Measurements from ENCODE around the gene TASOR2. TPM values are rescaled to one million over a fixed set of nuclear protein-coding genes. Genes with fewer than 3 reads are reported as not detected.
A peak's percentile ranks its signal among the peaks of the same experiment; 100 is the strongest.

TASOR2 gene
- total and polyA plus RNA-seq, 2 donors (not counting 3 experiments of a cell fraction or from before 2014, with no cell fraction given) = 13.6 to 49.9 TPM

DNA sequence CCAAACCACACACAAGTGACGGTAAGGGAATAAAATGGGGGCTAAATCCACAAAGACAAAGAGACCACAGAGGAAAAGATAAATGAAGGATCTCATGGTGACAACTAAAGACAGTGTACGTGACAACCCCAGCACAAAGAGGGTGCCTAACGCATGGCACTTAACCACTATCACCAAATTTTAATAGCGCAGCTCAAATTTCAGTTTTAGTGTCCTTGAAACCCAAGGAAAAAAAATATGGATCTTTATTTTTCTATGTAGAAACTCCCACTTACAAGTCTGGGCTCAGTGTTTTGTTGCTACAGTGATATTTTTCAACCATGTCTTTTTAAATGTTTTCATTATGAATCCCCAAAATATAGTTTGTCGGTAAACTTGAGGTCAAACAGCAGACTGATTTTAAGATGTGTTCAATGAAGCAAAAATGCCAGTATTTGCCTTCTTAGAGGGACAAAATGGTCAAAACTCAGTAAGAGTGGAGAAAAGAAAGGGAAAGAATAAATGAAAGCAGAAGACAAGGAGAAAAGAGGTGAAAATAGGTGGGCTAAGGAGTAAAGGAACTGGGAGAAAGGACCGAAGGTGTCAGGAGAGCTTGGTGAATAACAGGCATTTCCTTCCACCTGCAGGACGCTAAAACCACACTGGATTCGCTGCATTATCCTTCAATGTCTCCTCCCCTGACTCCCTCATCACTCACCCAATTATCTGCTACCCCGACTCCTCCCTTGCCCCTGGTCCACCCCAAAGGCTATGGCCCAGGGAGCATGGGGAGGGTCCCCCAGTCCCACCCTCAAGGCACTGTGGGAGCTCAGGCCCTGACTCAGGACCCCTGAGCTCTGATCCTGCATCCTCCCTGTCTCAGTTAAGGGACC, 21.7 kb upstream of the TASOR2 start:
- dilution Hi-C loops (cut with MboI; ENCODE audit: extremely low pct_ligation_motif_present, low sequenced_read_pairs) (no loop called here), intact Hi-C loops (cut with micrococcal nuclease) (no loop called here)
- POLR2A ChIA-PET = no interaction called here
- Histone ChIP-seq H3K27me3 (ENCODE audit: control insufficient read depth in 2 of 2, insufficient read depth in 2 of 2, low read length in 2 of 2) (no peaks in the 10 kb centered on the region), H3K36me3 (ENCODE audit: control insufficient read depth in 2 of 2, extremely low read depth in 1 of 2, insufficient read depth in 2 of 2, low read length in 2 of 2) (no peaks in the 10 kb centered on the region), H4K20me1 (replicated peaks; ENCODE audit: control insufficient read depth, extremely low read depth, insufficient read depth, low read length) (no peaks in the 10 kb centered on the region), H3K4me3 (replicated peaks in 1 of 3; ENCODE audit: insufficient read depth in 1 of 3, low read depth in 1 of 3, low read length in 3 of 3) (no peak overlapping the region), H2AFZ (ENCODE audit: low read depth, low read length) (no peak overlapping the region), H3K9me3 (replicated peaks; ENCODE audit: control insufficient read depth, insufficient read depth, low read length) (no peaks in the 10 kb centered on the region), H3K9me1 (replicated peaks; ENCODE audit: control insufficient read depth, extremely low read depth, insufficient read depth, low read length) (no peaks in the 10 kb centered on the region), H3K27ac (ENCODE audit: insufficient read depth, low read depth, low read length) (no peak overlapping the region), H3K4me2 (ENCODE audit: insufficient read depth, low read length) (no peak overlapping the region), H3K9ac (replicated peaks; ENCODE audit: extremely low read depth, insufficient read depth, low read length) (no peak overlapping the region), H3K4me1 (ENCODE audit: control insufficient read depth, extremely low read depth, insufficient read depth, low read length) (peaks cover 6% of the 10 kb centered on the region), H3K79me2 (ENCODE audit: control insufficient read depth, insufficient read depth, low read length) (no peaks in the 10 kb centered on the region)
- DNase-seq (ENCODE audit: low read depth, low spot score) (no peak), FAIRE-seq (peak; percentile 44)
- CTCF ChIA-PET = no interaction called here
- no TSS peak for BruUV-seq (replicated peaks)
- TF ChIP-seq FOS (IDR thresholded peaks at IDR 0.05; ENCODE audit: borderline replicate concordance, insufficient read depth, low read length) (no peak), GATA2 (IDR thresholded peaks at IDR 0.05; ENCODE audit: insufficient read depth, insufficient read length, low read depth, low read length) (no peak), POLR2A (IDR thresholded peaks at IDR 0.05; ENCODE audit: low read depth, low read length) (no peak)
- TF ChIP-seq, protein P1, sequence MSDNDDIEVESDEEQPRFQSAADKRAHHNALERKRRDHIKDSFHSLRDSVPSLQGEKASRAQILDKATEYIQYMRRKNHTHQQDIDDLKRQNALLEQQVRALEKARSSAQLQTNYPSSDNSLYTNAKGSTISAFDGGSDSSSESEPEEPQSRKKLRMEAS (IDR thresholded peaks at IDR 0.05; ENCODE audit: insufficient read depth, insufficient read length) = no peak

DNA sequence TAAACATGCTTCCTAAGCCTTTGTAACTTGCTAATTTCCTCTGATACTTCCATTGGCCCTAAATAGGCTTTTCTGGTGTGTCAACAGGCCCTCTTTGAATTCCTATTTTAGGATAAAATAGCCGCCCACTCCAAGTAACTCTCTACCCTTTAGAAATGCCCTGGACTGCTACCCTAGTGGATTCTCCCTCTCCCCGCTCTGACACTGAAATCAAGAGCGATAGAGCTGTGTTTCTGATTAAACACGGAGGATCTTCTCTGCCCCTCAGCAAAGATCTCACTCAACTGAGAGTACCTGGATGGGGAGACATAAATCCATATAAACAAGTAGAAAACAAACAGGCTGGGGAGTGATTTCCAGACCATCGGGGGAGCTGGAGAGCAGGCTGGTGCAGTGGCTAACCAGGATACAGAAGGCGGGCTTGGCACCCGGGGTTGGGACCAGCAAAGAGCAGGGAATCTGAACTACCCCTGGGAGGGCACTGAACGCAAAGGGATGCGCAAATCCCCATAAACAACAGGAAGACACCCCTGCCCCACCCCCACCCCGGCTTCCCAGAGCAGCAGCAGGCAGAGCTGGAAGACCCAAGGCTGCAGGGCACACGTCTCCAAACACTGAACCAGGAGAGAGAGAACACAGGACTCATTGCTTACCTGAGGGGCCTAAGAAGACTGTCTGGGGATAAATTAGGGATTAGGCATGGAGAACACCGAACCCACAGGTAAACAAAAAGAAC, 20.8 kb upstream of the TASOR2 start:
- Histone ChIP-seq H3K4me1 (ENCODE audit: control insufficient read depth, extremely low read depth, insufficient read depth, low read length) (peaks cover 6% of the 10 kb centered on the region), H3K4me2 (ENCODE audit: insufficient read depth, low read length) (no peak overlapping the region), H3K36me3 (ENCODE audit: control insufficient read depth in 2 of 2, extremely low read depth in 1 of 2, insufficient read depth in 2 of 2, low read length in 2 of 2) (no peaks in the 10 kb centered on the region), H3K9me3 (replicated peaks; ENCODE audit: control insufficient read depth, insufficient read depth, low read length) (no peaks in the 10 kb centered on the region), H3K4me3 (replicated peaks in 1 of 3; ENCODE audit: insufficient read depth in 1 of 3, low read depth in 1 of 3, low read length in 3 of 3) (no peak overlapping the region), H3K27ac (ENCODE audit: insufficient read depth, low read depth, low read length) (no peak overlapping the region), H4K20me1 (replicated peaks; ENCODE audit: control insufficient read depth, extremely low read depth, insufficient read depth, low read length) (no peaks in the 10 kb centered on the region), H3K27me3 (ENCODE audit: control insufficient read depth in 2 of 2, insufficient read depth in 2 of 2, low read length in 2 of 2) (no peaks in the 10 kb centered on the region), H3K9ac (replicated peaks; ENCODE audit: extremely low read depth, insufficient read depth, low read length) (no peak overlapping the region), H2AFZ (ENCODE audit: low read depth, low read length) (no peak overlapping the region), H3K9me1 (replicated peaks; ENCODE audit: control insufficient read depth, extremely low read depth, insufficient read depth, low read length) (no peaks in the 10 kb centered on the region), H3K79me2 (ENCODE audit: control insufficient read depth, insufficient read depth, low read length) (no peaks in the 10 kb centered on the region)
- CTCF ChIA-PET = no interaction called here
- DNase-seq (ENCODE audit: low read depth, low spot score) (no peak), FAIRE-seq (no peak)
- dilution Hi-C loops (cut with MboI; ENCODE audit: extremely low pct_ligation_motif_present, low sequenced_read_pairs) = no loop called here
- POLR2A ChIA-PET = no interaction called here
- intact Hi-C loops (cut with micrococcal nuclease) = no loop called here
- TF ChIP-seq EZH2 (IDR thresholded peaks at IDR 0.05; ENCODE audit: borderline replicate concordance, low read depth, low read length, severe bottlenecking) = no peak
- no peak for TF ChIP-seq POLR2AphosphoS5 (IDR thresholded peaks at IDR 0.05; ENCODE audit: insufficient read depth, low read depth, low read length)
- TF ChIP-seq GATA2 (IDR thresholded peaks at IDR 0.05; ENCODE audit: insufficient read depth, insufficient read length, low read depth, low read length) = no peak
- no peak for TF ChIP-seq FOS (IDR thresholded peaks at IDR 0.05; ENCODE audit: borderline replicate concordance, insufficient read depth, low read length)
- TF ChIP-seq, protein P1 (IDR thresholded peaks at IDR 0.05; ENCODE audit: insufficient read depth, insufficient read length) = no peak
- no peak for TF ChIP-seq POLR2A (IDR thresholded peaks at IDR 0.05; ENCODE audit: low read depth, low read length)
- TF ChIP-seq, protein P2, sequence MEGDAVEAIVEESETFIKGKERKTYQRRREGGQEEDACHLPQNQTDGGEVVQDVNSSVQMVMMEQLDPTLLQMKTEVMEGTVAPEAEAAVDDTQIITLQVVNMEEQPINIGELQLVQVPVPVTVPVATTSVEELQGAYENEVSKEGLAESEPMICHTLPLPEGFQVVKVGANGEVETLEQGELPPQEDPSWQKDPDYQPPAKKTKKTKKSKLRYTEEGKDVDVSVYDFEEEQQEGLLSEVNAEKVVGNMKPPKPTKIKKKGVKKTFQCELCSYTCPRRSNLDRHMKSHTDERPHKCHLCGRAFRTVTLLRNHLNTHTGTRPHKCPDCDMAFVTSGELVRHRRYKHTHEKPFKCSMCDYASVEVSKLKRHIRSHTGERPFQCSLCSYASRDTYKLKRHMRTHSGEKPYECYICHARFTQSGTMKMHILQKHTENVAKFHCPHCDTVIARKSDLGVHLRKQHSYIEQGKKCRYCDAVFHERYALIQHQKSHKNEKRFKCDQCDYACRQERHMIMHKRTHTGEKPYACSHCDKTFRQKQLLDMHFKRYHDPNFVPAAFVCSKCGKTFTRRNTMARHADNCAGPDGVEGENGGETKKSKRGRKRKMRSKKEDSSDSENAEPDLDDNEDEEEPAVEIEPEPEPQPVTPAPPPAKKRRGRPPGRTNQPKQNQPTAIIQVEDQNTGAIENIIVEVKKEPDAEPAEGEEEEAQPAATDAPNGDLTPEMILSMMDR (IDR thresholded peaks at IDR 0.05; ENCODE audit: extremely low read depth in 1 of 2, insufficient read depth in 1 of 2, low read depth in 1 of 2, low read length in 2 of 2) = no peak
- no peak for TF ChIP-seq JUN (IDR thresholded peaks at IDR 0.05; ENCODE audit: borderline replicate concordance, insufficient read depth, insufficient read length, low read depth)
- TF ChIP-seq MYC (IDR thresholded peaks at IDR 0.05; ENCODE audit: low read depth, low read length) = no peak
- no TSS peak for BruUV-seq (replicated peaks)
